Astrocyte (in vitro differentiated cells and primary cell): ENCODE results near the gene SEMA6B. TPM values are rescaled to one million over a fixed set of nuclear protein-coding genes. Genes with fewer than 3 reads are reported as not detected.

ENCODE experiments used
- DNase-seq: peaks from one replicate; pipeline ENCODE4 v3.0.0-alpha.2; 2010; ENCODE audit warnings: low read depth
- FAIRE-seq: peaks from 2 replicates; lab custom pipeline; 2011; peaks lifted over from hg19 to GRCh38; lab: Jason Lieb, UNC
- H2AFZ ChIP-seq: 2 replicates; pipeline ENCODE4 v1.6.0; 2012; ENCODE audit warnings: low read depth, low read length, inconsistent platforms
- H3K27ac ChIP-seq: 2 replicates; pipeline ENCODE4 v1.5.1; 2011; ENCODE audit warnings: low read depth, low read length, inconsistent platforms
- H3K27me3 ChIP-seq: 2 replicates; pipeline ENCODE4 v1.6.0; 2011; ENCODE audit warnings: low read length, inconsistent platforms; ENCODE audit not compliant: insufficient read depth
- H3K36me3 ChIP-seq: 2 replicates; pipeline ENCODE4 v1.5.1; 2011; ENCODE audit warnings: low read length, inconsistent platforms; ENCODE audit not compliant: insufficient read depth
- H3K4me1 ChIP-seq: 2 replicates; pipeline ENCODE4 v1.5.1; 2011; ENCODE audit warnings: low read length, inconsistent platforms; ENCODE audit not compliant: insufficient read depth
- H3K4me2 ChIP-seq: 2 replicates; pipeline ENCODE4 v1.6.0; 2012; ENCODE audit warnings: low read length, inconsistent platforms
- H3K4me3 ChIP-seq: 2 replicates; pipeline ENCODE4 v1.5.1; 2011; ENCODE audit warnings: low read depth, mild to moderate bottlenecking, low read length, inconsistent platforms; ENCODE audit not compliant: insufficient read depth
- H3K79me2 ChIP-seq: 2 replicates; pipeline ENCODE4 v1.6.0; 2012; ENCODE audit warnings: mild to moderate bottlenecking, low read length, inconsistent platforms; ENCODE audit not compliant: insufficient read depth
- H3K9ac ChIP-seq: 2 replicates; pipeline ENCODE4 v1.6.0; 2012; ENCODE audit warnings: mild to moderate bottlenecking, low read length, inconsistent platforms
- H3K9me3 ChIP-seq: 2 replicates; pipeline ENCODE4 v1.5.1; 2012; ENCODE audit warnings: low read depth, mild to moderate bottlenecking, low read length, inconsistent platforms; ENCODE audit not compliant: insufficient read depth
- H4K20me1 ChIP-seq: 2 replicates; pipeline ENCODE4 v1.6.0; 2012; ENCODE audit warnings: low read length, inconsistent platforms; ENCODE audit not compliant: insufficient read depth
- H3K27ac Mint-ChIP-seq: one replicate; pipeline ENCODE4 v1.8.0; 2021; ENCODE audit warnings: mild to moderate bottlenecking, mixed read lengths; ENCODE audit not compliant: unreplicated experiment
- H3K27me3 Mint-ChIP-seq: one replicate; pipeline ENCODE4 v1.8.0; 2021; ENCODE audit warnings: low read depth, mixed read lengths; ENCODE audit not compliant: unreplicated experiment
- H3K36me3 Mint-ChIP-seq: one replicate; pipeline ENCODE4 v1.8.0; 2021; ENCODE audit warnings: low read depth, mixed read lengths; ENCODE audit not compliant: unreplicated experiment
- H3K4me1 Mint-ChIP-seq: one replicate; pipeline ENCODE4 v1.8.0; 2021; ENCODE audit warnings: low read depth, mixed read lengths; ENCODE audit not compliant: unreplicated experiment
- H3K4me3 Mint-ChIP-seq: one replicate; pipeline ENCODE4 v1.8.0; 2021; ENCODE audit warnings: mild to moderate bottlenecking, moderate library complexity, mixed read lengths; ENCODE audit not compliant: unreplicated experiment
- H3K9me3 Mint-ChIP-seq: one replicate; pipeline ENCODE4 v1.8.0; 2021; ENCODE audit warnings: mild to moderate bottlenecking, mixed read lengths; ENCODE audit not compliant: unreplicated experiment
- CTCF ChIP-seq: IDR thresholded peaks from 2 replicates; pipeline ENCODE4 v1.5.1; 2011; ENCODE audit warnings: low read depth, mild to moderate bottlenecking, inconsistent platforms, low read length, moderate library complexity; ENCODE audit not compliant: insufficient read depth
- EZH2 ChIP-seq: IDR thresholded peaks from 2 replicates; pipeline ENCODE4 v1.6.1; 2012; ENCODE audit warnings: mild to moderate bottlenecking, low read length, inconsistent platforms; ENCODE audit not compliant: insufficient read depth
- total RNA-seq: library from RNA; stranded (reverse); gene quantifications from 2 replicates; pipeline ENCODE4 v1.2.1, GENCODE V29; 2021

SEMA6B gene
- total RNA-seq, 1 donor from 2014 or later, result 14.3 TPM

GRCh38 chr19:4502282-4503131 lies 57.0 kb downstream of the SEMA6B start:
- no peaks in the 10 kb centered on the region for H3K27me3 Mint-ChIP-seq
- FAIRE-seq (no peak), DNase-seq (no peak)
- no peak overlapping the region for H2AFZ ChIP-seq
- H3K9me3 Mint-ChIP-seq, result no peaks in the 10 kb centered on the region
- TF ChIP-seq CTCF (no peak), EZH2 (no peak)
- peaks cover 20% of the 10 kb centered on the region for H3K4me1 ChIP-seq
- H4K20me1 ChIP-seq, result no peaks in the 10 kb centered on the region
- H3K9me3 ChIP-seq, result no peaks in the 10 kb centered on the region
- no peak overlapping the region for H3K4me3 ChIP-seq
- H3K27ac ChIP-seq, result no peak overlapping the region
- peaks cover 2% of the 10 kb centered on the region for H3K36me3 ChIP-seq
- H3K36me3 Mint-ChIP-seq, result peaks cover 13% of the 10 kb centered on the region
- H3K9ac ChIP-seq, result no peak overlapping the region
- no peak overlapping the region for H3K4me2 ChIP-seq
- H3K4me1 Mint-ChIP-seq, result peaks cover 6% of the 10 kb centered on the region
- no peak overlapping the region for H3K27ac Mint-ChIP-seq
- no peaks in the 10 kb centered on the region for H3K79me2 ChIP-seq
- H3K27me3 ChIP-seq, result no peaks in the 10 kb centered on the region
- no peak overlapping the region for H3K4me3 Mint-ChIP-seq

- Histone ChIP-seq H3K9ac (no peak overlapping the region), H3K4me3 (no peak overlapping the region), H3K27ac (no peak overlapping the region), H3K79me2 (no peaks in the 10 kb centered on the region), H3K4me2 (no peak overlapping the region), H3K36me3 (peaks cover 2% of the 10 kb centered on the region), H2AFZ (no peak overlapping the region), H3K4me1 (peaks cover 14% of the 10 kb centered on the region), H3K27me3 (no peaks in the 10 kb centered on the region), H3K9me3 (no peaks in the 10 kb centered on the region), H4K20me1 (no peaks in the 10 kb centered on the region)
- TF ChIP-seq CTCF (no peak), EZH2 (no peak)
- Mint-ChIP-seq H3K27me3 (no peaks in the 10 kb centered on the region), H3K36me3 (peaks cover 13% of the 10 kb centered on the region), H3K27ac (no peak overlapping the region), H3K4me3 (no peak overlapping the region), H3K9me3 (no peaks in the 10 kb centered on the region), H3K4me1 (peaks cover 6% of the 10 kb centered on the region)
- DNase-seq (no peak), FAIRE-seq (no peak)
Measured at GRCh38 chr19:4501691-4502090, 57.8 kb downstream of the SEMA6B start.
